Measurements from ENCODE around the gene GRM7.
"Not testable (repeated sequence)": the region's sequence is repeated elsewhere in the genome, so short reads cannot be mapped to it uniquely, and the experiment has no call there.

Gene GRM7

GRCh38 chr3:6860954-6861624 is at the start of gene GRM7:
Gene GRM7, plus strand, starts transcription at chr3:6861115.
- peak; percentile 7 for DNase-seq

- no peak for DNase-seq
Observed at GRCh38 chr3:6821411-6821810, 39.5 kb upstream of the GRM7 start.

- DNase-seq: peak; percentile 10
Observed at GRCh38 chr3:6825524-6825923, 35.4 kb upstream of the GRM7 start.

- DNase-seq: no peak
Observed at GRCh38 chr3:6827453-6827852, 33.5 kb upstream of the GRM7 start.

GRCh38 chr3:6844723-6845122 is 16.2 kb upstream of the GRM7 start:
- DNase-seq: no peak

GRCh38 chr3:6854184-6854583 is 6.7 kb upstream of the GRM7 start:
- no peak for DNase-seq

GRCh38 chr3:6857510-6857909 is 3.4 kb upstream of the GRM7 start:
- no peak for DNase-seq

GRCh38 chr3:6860149-6860953 is 564 bp upstream of the GRM7 start:
- no peak for DNase-seq

GRCh38 chr3:6861625-6862000 is 698 bp downstream of the GRM7 start:
- DNase-seq: no peak

- no peak for DNase-seq
Observed at GRCh38 chr3:6862041-6862879, 1.3 kb downstream of the GRM7 start.

GRCh38 chr3:6862880-6863195 is 1.9 kb downstream of the GRM7 start:
- DNase-seq: no peak

- DNase-seq: no peak
Observed at GRCh38 chr3:6867269-6867668, 6.4 kb downstream of the GRM7 start.

- no peak for DNase-seq
Observed at GRCh38 chr3:6878731-6879130, 17.8 kb downstream of the GRM7 start.

GRCh38 chr3:6912240-6912639 is 51.3 kb downstream of the GRM7 start:
- no peak for DNase-seq

GRCh38 chr3:6915898-6916297 is 55.0 kb downstream of the GRM7 start:
- DNase-seq: no peak

GRCh38 chr3:6921066-6921465 is 60.2 kb downstream of the GRM7 start:
- DNase-seq: no peak

- no peak for DNase-seq
Observed at GRCh38 chr3:6921876-6922275, 61.0 kb downstream of the GRM7 start.

- no peak for DNase-seq
Observed at GRCh38 chr3:6928064-6928463, 67.1 kb downstream of the GRM7 start.

- no peak for DNase-seq
Observed at GRCh38 chr3:6929918-6930317, 69.0 kb downstream of the GRM7 start.

GRCh38 chr3:6935418-6935817 is 74.5 kb downstream of the GRM7 start:
- DNase-seq: not testable (repeated sequence)

GRCh38 chr3:6935970-6936369 is 75.1 kb downstream of the GRM7 start:
- no peak for DNase-seq

GRCh38 chr3:6962801-6963200 is 101.9 kb downstream of the GRM7 start:
- no peak for DNase-seq

GRCh38 chr3:6965881-6966280 is 105.0 kb downstream of the GRM7 start:
- DNase-seq: no peak

- no peak for DNase-seq
Observed at GRCh38 chr3:6971933-6972332, 111.0 kb downstream of the GRM7 start.

Measured in NCI-H748 treated with DMSO at 0.1 percent for 48 hours (cell line).